GM18505 (cell line): ENCODE data around the gene EMX1.

ENCODE experiments used
- ATAC-seq: cut with Tn5 transposase; IDR thresholded peaks from one replicate; pipeline ENCODE4 v1.9.1; 2021; ENCODE audit not compliant: unreplicated experiment
- POLR2A ChIP-seq: IDR thresholded peaks from 4 replicates; pipeline ENCODE4 v1.6.1; 2011; ENCODE audit warnings: borderline replicate concordance; ENCODE audit not compliant: insufficient read depth, insufficient read length; ENCODE audit errors: extremely low read depth

Gene EMX1

DNA sequence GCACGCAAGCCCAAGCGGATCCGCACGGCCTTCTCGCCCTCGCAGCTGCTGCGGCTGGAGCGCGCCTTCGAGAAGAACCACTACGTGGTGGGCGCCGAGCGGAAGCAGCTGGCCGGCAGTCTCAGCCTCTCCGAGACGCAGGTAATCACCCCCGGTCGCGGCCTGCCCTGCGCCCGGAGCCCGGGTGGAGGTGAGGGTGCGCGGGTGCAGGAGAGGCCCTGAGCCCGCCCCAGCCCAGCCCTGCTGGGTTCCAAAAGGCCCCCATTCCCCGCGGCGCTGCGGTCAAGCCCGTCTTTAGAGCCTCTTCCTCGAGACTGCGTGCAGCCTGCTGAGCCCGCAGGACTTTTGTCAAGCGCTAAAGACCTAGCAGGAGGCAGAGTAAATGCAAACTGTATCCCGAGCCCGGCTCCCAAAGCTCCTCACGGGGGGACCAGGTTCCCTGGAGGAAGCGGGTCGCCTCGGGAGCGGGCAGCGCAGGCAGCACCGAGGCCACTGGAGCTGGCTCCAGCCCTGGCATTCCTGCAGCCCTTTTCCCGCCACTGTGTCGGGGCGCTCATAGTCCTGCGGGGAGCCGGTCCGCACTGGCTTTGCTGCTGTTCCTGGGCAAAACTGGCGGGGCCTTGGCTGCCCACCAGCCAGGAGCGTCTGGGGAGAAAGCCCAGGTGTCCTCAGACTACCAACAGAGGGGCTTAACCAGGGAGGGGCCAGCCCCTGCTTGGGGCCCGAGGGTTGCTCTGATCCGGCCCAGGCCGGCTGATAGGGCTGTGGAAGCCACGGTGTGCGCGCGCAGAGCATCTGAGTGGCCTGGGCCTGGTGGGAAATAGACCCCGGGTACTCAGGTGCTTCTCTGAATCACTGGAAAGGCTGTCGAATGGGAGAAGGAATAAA is 7.3 kb downstream of the EMX1 start:
- peak; percentile 45 for ATAC-seq
- no peak for TF ChIP-seq POLR2A

DNA sequence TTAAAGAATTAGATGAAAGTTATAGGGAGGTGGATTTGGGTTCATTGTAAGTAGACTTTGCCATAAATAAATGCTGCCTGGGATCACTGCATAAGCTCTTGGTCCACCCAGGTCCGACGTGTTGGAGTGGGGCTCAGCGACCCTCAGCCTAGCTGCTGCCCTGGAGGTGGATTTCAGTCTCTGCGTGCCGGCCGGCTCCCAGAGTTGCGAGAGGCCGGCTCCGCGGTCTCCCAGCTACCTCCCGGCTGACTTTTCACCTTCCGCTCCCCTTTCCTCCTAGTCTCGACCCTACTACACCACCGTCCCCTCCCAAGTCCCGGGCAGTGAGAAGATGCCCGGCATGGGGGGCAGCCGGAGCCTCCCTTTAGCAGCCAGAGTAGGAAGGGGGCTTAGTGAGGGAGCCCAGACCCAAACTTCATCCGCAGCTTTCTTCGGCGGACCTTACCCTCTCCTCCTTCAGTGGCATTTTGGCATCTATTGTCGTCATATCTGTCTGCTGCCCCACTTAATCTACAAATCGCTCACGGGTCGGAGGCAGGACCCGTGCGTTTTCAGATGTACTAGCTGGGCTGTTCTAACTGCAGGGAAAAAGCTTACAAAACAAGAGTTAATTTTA is 8.1 kb downstream of the EMX1 start:
- TF ChIP-seq POLR2A, result no peak
- no peak for ATAC-seq

DNA sequence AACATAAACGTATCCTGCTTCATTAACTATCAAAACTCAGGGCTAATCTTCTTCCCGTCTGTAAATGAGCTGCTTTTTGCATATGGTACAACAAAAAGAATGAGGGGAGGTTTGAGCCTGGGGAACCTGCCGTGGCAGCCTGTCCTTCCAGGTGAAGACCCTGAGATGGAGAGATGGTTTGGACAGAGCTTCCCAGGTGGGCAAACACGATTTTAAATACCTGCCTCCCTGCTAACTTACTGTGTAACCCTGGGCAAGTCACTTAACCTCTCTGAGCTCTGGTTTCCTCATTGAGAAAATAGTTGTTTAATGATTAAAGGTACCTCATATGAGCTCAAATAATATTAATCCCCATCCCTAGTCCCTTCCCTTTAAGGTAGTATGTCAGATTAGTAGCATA is 9.0 kb downstream of the EMX1 start:
- TF ChIP-seq POLR2A, result no peak
- ATAC-seq, result no peak

DNA sequence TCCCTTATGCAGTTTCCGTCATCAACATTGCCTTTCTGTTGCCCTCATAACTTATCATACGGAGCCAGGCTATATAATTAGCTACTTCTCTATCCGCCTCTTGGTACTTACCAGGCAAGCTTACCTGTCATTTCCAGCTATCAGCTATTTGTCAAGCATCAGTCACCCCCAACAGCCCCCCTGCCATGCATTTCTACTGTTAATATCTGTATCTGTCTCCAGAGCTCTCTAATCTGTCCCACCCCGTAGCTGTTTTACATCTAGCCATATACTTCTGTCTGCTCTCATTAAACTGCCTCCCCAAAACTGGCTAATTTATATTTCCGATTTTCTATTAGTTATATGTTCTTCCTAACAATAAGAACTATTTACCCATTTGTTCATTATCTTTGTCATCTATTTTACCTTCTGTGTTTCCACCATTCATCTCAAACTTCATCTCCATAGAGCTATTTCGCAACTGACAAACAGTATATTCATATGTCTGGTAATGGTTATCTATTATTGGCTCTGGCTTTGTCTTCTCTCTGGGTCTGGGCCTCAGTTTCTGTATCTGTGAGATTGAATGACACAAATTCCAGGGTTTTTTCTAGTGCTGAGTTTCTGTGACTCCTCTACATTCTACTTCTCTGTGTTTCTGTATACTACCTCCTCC is 9.6 kb downstream of the EMX1 start:
- TF ChIP-seq POLR2A, result no peak
- no peak for ATAC-seq

DNA sequence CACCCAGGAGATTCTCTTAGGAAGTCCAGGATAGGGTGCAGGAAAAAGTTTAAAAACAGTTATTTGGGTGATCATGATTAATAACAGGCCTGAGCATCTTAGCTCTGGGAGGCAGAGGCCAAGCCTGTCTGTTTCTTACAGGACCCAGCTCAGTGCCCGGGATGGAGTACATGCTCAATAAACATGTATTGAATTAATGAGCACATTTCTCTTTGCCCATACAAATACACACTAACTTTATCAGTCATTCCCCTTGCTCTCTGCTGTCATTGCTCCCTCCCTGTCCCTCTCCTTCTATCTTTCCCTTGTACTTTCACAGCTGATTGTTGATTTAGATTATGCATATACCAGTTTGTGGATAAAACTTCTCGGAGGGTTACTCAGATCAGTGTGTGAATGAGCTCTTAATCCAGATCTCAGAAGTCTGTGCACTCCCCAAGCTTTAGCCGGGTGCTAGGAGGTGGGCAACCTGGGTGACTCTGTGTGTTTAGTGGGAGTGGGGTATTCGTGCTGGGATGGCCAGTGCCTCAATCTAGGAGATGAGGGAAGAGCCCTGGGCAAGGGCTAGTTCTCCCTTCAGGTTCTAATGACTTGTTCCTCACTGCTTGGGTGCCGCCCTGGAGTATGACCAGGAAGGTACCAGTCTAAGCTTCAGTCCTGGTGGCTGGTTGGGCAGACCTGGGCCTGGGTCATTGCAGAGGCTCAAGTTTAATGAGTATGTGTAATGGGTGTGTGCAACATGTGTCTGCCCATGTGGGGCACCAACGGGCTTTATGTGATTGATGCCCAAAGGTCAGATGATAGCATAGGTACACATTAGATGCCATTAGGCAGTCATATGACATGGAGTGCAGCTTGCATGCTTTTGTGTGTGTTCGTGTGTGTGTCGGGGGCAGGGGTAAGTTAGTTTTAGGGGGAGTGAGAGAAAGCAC is 10.6 kb downstream of the EMX1 start:
- no peak for TF ChIP-seq POLR2A
- no peak for ATAC-seq

DNA sequence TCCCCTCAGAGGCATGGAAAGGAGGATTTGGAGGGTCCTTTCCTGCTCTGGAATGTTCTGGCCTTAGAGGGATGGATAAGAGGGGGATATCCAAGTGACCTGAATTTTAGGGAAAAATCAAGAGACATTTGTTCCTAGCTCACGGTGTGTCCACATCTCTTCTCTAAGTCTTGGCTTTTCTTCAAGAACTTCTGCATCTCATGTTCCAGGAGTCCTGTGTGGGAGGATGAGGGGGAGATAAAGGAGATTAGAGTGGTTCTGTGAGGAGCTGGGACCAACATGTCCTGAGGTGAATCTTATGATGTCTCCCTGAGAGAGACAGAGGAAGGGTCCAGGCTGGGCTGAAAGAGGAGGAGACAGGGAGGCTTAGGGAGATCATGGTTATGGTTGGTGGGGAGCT is 11.7 kb downstream of the EMX1 start:
- no peak for ATAC-seq
- no peak for TF ChIP-seq POLR2A

DNA sequence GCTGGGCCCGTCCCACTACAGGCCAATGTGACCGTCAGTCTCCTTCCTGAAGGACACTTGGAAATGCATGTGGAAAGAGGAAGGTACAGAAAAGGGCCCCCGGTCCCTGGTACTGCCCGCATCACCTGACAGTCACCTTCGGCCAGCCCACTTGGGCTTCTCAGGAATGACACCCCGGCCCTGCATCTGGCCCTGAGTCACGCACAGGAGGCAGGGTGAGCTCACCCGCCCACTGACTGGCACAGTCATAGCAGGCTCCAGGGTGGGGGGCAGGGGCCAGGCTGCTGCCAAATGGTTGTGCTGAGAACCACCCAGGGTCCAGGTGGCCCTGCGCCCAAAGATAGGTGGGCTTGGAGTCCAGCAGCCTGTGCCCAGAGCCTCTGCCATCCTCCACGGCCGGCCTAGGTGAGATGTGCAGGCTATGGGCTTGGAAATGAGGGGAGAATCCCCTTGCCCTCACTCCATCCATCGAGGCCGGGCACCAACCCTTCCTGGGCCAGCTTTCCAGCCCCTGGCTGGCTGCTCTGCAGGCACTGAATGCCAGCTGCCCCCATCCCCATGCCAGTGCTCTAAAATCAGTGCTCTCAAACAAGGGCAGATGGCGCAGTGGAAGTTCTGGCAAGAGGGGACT is 14.1 kb downstream of the EMX1 start:
- no peak for TF ChIP-seq POLR2A
- no peak for ATAC-seq

DNA sequence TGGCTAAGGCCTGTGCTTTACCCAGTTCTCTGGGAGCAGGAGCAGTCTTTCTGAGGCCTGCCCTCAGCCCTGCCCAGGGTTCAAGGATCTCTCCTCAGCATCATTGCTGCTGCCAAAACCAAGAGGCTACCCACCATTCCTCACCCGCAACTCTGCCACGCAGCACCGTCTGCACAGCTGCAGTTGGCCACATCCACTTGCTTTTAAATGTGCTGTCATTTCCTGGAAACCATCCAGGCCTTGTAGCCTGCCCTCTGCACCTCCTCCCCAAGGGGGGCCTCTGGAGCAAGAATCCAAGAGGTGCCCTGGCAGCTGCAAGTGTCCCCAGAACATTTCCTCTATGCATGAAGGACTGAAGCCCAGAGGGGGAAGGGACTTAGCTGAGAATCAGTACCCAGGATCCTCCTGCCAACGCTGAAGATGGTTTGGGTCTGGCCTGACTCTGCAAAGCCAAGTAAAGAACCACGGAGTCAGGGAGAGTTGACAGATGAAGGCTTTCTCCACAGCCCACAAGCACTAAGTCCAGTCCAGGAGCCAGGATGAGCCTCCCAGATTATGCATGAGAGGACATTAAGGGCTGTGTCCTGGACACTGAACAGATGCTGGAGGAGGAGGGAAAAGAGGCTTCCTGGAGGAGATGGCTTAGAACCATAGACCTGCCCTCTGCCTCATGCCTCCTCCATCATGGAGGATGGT is 14.9 kb downstream of the EMX1 start:
- no peak for TF ChIP-seq POLR2A
- no peak for ATAC-seq

DNA sequence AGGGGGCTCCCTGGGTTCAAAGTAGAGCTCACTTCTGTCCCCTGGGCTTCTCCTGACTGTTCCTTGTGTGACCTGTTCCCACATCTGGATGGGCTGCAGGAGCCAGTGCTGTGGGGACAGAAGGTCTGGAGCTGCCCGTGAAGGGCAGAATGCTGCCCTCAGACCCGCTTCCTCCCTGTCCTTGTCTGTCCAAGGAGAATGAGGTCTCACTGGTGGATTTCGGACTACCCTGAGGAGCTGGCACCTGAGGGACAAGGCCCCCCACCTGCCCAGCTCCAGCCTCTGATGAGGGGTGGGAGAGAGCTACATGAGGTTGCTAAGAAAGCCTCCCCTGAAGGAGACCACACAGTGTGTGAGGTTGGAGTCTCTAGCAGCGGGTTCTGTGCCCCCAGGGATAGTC is 15.5 kb downstream of the EMX1 start:
- TF ChIP-seq POLR2A, result no peak
- no peak for ATAC-seq

DNA sequence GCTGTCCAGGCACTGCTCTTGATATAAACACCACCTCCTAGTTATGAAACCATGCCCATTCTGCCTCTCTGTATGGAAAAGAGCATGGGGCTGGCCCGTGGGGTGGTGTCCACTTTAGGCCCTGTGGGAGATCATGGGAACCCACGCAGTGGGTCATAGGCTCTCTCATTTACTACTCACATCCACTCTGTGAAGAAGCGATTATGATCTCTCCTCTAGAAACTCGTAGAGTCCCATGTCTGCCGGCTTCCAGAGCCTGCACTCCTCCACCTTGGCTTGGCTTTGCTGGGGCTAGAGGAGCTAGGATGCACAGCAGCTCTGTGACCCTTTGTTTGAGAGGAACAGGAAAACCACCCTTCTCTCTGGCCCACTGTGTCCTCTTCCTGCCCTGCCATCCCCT is 15.9 kb downstream of the EMX1 start:
- ATAC-seq, result no peak
- no peak for TF ChIP-seq POLR2A

DNA sequence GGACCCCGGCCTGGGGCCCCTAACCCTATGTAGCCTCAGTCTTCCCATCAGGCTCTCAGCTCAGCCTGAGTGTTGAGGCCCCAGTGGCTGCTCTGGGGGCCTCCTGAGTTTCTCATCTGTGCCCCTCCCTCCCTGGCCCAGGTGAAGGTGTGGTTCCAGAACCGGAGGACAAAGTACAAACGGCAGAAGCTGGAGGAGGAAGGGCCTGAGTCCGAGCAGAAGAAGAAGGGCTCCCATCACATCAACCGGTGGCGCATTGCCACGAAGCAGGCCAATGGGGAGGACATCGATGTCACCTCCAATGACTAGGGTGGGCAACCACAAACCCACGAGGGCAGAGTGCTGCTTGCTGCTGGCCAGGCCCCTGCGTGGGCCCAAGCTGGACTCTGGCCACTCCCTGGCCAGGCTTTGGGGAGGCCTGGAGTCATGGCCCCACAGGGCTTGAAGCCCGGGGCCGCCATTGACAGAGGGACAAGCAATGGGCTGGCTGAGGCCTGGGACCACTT is 16.4 kb downstream of the EMX1 start:
- no peak for ATAC-seq
- TF ChIP-seq POLR2A, result no peak
